ENCODE measurements around the gene RPUSD3. TPM values are rescaled to one million over a fixed set of nuclear protein-coding genes. Genes with fewer than 3 reads are reported as not detected.
"Not testable (repeated sequence)": the region's sequence is repeated elsewhere in the genome, so short reads cannot be mapped to it uniquely, and the experiment has no call there.

Gene RPUSD3
- polyA plus RNA-seq, 3 donors: 29.9 to 36.6 (median 34.9) TPM

DNA sequence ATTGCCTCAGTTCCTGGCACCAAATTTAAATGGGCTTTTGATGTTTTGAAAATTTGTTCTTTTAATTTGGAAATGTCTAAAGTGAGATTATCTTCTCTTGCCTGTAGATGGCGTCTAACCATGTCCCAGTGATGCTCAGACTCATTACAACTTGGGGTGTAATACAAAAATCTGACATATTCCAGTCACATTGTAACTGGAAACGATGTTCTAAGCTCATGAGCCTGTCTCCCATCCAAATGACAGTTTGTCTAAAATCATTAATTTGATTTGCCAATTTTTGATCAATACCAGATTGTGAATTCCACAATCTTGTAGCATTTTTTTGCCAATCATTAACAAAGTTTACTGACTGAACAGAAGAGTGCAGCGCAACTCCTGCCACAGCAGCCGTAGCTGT, 5.1 kb upstream of the RPUSD3 start:
- DNase-seq (ENCODE audit: extremely low read depth in 1 of 11, low read depth in 9 of 11, low spot score in 4 of 11): not testable (repeated sequence)

DNA sequence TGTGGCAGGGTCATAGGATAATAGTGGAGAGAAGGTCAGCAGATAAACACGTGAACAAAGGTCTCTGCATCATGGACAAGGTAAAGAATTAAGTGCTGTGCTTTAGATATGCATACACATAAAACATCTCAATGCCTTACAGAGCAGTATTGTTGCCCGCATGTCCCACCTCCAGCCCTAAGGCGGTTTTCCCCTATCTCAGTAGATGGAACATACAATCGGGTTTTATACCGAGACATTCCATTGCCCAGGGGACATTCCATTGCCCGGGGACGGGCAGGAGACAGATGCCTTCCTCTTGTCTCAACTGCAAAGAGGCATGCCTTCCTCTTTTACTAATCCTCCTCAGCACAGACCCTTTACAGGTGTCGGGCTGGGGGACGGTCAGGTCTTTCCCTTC, 4.1 kb upstream of the RPUSD3 start:
- DNase-seq (ENCODE audit: extremely low read depth in 1 of 11, low read depth in 9 of 11, low spot score in 4 of 11): not testable (repeated sequence)

DNA sequence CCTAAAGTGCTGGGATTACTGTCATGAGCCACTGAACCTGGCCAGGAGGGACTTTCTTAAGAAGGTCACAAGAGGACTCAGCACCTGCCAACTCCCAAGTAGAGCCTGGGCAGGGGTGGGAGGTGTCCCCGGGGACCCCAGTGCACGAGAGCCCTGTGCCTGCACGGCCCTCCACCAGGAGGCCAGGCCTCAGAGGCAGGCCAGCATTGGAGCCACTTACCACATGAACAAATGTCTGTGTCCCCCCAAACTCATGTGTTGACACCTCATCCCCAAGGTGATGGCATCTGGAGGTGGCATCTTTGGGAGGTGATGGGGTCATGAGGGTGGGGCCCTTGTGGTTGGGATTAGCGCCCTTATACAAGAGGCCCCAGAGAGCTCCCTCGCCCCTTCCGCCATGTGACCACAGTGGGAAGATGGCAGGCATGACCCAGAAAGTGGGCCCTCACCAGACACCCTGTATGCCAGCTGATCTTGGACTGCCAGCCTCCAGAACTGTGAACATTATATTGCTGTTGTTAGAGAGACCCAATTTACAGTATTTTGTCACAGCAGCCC, 3.2 kb upstream of the RPUSD3 start:
- no peak for DNase-seq (ENCODE audit: extremely low read depth in 1 of 11, low read depth in 9 of 11, low spot score in 4 of 11)

- DNase-seq (ENCODE audit: extremely low read depth in 1 of 11, low read depth in 9 of 11, low spot score in 4 of 11): no peak
Observed at GRCh38 chr3:9846231-9846630, 2.4 kb upstream of the RPUSD3 start.

GRCh38 chr3:9841015-9841414, 2.8 kb downstream of the RPUSD3 start:
- no peak for DNase-seq (ENCODE audit: extremely low read depth in 1 of 11, low read depth in 9 of 11, low spot score in 4 of 11)

DNA sequence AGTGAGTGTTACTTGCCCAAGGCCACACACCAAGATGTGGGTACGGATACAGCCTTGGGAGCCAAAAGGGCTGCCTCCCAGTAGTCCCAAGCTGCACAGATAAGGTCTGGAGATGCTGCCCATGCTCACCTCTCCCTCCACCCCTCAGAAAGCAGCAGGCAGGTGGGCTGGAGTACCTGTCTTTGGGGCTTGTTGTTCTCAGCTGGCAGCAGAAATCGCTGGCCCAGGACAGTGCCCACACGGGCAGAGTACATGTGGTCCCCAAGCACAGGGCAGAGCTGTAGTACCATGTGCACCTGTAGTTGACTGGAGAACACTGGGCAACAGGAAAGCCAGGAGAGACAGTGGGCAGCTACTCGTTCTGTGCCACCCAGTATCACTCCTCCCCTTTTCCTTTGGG, 5.0 kb downstream of the RPUSD3 start:
- DNase-seq (ENCODE audit: extremely low read depth in 1 of 11, low read depth in 9 of 11, low spot score in 4 of 11): no peak

- DNase-seq (ENCODE audit: extremely low read depth in 1 of 11, low read depth in 9 of 11, low spot score in 4 of 11): no peak
Observed at GRCh38 chr3:9837701-9838582, 5.9 kb downstream of the RPUSD3 start.

DNA sequence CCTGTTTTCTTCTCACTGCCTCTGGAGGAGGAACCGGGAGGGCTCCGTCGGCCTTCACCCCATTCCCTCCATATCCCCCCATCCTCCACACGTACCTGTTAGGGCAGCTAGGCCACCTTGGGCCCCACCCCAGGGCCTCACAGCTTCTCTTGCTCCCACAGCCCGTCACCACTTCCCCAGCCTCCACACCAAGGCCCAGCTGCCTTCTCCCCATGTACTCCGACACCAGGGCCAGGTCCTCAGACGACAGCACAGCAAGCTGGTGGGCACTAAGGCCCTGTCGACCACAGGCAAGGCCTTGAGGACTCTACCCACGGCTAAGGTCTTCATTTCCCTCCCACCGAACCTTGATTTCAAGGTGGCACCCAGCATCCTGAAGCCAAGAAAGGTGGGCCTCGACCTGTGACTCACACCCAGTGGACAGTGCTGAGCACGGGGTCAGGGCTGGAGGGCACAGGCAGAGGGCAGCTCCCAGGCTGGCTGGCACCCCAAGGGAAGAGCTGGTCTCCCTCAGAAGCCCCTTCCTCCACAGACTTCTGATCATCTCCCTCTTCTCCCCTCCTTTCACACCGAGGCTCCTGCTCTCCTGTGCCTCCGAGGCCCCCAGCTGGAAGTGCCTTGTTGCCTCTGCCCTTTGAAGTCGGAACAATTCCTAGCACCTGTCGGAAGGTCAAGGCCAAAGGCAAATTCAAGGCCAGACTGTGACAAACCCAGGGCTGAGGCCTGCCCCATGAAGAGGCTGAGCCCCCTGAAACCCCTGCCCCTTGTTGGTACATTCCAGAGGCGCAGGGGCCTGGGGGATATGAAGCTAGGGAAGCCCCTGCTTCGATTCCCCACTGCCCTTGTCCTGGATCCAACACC, 9.1 kb downstream of the RPUSD3 start:
- DNase-seq (ENCODE audit: extremely low read depth in 1 of 11, low read depth in 9 of 11, low spot score in 4 of 11): no peak

DNA sequence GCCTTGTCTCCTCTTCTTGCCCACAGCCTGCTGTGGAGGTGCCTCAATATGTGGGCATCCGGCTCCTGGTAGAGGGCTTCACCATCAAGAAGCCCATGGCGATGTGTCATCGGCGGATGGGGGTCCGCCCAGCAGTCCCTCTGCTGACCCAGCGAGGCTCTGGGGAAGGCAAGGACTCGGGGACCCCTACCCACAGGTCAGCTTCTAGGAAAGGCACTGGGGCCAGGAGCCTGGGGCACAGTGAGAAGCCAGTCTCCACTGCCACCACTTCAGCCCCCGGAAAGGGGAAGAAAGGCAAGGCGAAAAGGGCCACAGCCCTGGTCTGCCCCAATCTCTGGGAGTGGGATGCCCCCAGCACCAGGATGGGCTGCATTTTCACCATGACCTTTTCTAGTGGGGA, 10.7 kb downstream of the RPUSD3 start:
- no peak for DNase-seq (ENCODE audit: extremely low read depth in 1 of 11, low read depth in 9 of 11, low spot score in 4 of 11)

- DNase-seq (ENCODE audit: extremely low read depth in 1 of 11, low read depth in 9 of 11, low spot score in 4 of 11): no peak
Observed at GRCh38 chr3:9831253-9831652, 12.6 kb downstream of the RPUSD3 start.

GRCh38 chr3:9828801-9829755, 14.7 kb downstream of the RPUSD3 start:
- DNase-seq (ENCODE audit: extremely low read depth in 1 of 11, low read depth in 9 of 11, low spot score in 4 of 11): no peak

DNA sequence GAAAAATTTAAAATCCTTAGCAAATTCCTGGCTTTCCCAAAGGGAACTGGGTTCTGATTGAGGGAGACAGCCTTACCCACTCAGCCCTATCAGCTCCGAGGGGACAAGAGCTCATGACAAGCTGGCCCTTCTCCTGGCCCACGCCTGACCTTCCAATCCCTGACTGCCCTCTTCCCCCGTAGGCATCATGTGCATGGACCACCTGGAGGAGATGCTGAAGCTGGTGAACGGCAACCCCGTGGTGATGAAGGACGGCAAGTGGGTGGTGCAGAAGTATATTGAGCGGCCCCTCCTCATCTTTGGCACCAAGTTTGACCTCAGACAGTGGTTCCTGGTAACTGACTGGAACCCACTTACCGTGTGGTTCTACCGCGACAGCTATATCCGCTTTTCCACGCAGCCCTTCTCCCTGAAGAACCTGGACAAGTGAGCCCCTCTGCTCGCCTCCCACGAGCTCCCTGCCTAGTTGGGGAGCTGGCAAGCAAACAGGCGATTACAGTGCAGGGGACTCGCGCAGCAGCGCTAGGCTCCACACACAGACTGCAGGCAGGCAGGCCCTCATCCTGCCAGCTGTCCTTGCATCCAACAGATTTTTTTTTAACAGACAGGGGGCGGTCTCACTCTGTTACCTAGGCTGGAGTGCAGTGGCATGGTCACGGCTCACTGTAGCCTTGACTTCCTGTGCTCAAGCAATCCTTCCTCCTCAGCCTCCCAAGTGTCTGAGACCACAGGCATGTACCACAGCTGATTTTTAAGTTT, 16.8 kb downstream of the RPUSD3 start:
- DNase-seq (ENCODE audit: extremely low read depth in 1 of 11, low read depth in 9 of 11, low spot score in 4 of 11): no peak

- no peak for DNase-seq (ENCODE audit: extremely low read depth in 1 of 11, low read depth in 9 of 11, low spot score in 4 of 11)
Observed at GRCh38 chr3:9825451-9826040, 18.3 kb downstream of the RPUSD3 start.

- DNase-seq (ENCODE audit: extremely low read depth in 1 of 11, low read depth in 9 of 11, low spot score in 4 of 11): no peak
Observed at GRCh38 chr3:9820946-9821345, 22.9 kb downstream of the RPUSD3 start.

DNA sequence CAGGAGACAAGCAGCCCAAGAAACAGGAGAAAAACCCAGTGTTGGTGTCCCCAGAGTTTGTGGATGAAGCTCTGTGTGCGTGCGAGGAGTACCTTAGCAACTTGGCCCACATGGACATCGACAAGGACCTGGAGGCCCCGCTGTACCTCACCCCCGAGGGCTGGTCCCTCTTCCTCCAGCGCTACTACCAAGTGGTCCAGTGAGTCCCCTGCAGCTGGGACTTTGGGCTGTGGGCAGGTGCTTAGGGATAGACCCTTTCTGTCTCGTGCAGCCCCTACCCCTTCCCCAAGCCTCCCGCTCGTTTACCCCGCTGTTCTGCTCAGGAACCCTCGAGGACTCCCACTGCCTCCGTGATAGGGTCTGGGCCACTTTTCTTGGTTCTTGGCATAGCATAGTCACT, 23.3 kb downstream of the RPUSD3 start:
- DNase-seq (ENCODE audit: extremely low read depth in 1 of 11, low read depth in 9 of 11, low spot score in 4 of 11): no peak

DNA sequence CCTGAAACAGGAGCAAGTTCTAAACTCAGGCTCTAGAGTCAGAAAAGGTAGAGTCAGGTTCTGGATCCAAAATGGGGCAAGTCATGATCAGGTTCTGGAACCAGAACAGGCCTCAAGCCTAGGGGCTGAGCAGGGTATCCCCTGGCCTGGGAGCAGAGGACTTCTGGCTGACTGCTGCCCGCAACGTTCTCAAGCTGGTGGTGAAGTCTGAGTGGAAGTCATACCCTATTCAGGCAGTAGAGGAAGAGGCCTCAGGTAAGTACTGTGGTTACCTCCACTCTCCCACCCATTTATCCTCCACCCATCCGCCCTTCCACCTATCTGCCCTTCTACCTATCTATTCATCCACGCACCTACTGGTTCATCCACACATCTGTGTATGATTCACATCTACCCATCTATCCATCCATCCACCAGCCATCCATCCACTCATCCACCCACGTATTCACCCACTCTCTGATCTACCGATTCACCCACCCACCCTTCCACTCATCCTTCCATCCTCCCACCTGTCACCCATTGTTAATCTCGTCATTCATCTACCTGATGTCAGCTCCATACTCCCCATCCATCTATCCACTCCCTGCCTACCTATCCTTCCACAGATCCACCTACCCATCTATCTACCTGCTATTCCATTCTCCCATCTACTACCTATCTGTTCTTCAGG, 25.0 kb downstream of the RPUSD3 start:
- DNase-seq (ENCODE audit: extremely low read depth in 1 of 11, low read depth in 9 of 11, low spot score in 4 of 11): no peak

DNA sequence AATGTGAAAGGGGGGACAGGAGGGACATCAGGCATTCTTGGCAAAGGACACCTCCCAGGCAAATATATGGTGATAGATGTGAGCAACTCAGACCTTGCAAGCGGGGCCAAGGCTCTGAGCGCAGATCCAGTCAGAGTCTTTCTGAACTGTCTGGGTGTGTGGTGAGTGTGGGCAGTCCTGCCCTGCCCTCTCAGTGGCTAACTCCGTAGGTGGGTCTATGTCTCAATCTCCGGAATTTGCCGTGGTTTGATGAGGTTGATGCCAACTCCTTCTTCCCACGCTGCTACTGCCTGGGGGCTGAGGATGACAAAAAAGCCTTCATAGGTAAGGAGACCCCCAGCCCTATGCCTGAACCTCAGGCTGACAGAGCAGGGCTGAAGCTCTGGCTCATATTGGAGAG, 26.4 kb downstream of the RPUSD3 start:
- no peak for DNase-seq (ENCODE audit: extremely low read depth in 1 of 11, low read depth in 9 of 11, low spot score in 4 of 11)

Data from renal cortex interstitium (tissue), 11 donors.